ENCODE data around the gene ZNF334. TPM values are rescaled to one million over a fixed set of nuclear protein-coding genes. Genes with fewer than 3 reads are reported as not detected.

The ZNF334 gene
- total RNA-seq, 1 experiment from 2014 or later = 18.7 TPM

DNA sequence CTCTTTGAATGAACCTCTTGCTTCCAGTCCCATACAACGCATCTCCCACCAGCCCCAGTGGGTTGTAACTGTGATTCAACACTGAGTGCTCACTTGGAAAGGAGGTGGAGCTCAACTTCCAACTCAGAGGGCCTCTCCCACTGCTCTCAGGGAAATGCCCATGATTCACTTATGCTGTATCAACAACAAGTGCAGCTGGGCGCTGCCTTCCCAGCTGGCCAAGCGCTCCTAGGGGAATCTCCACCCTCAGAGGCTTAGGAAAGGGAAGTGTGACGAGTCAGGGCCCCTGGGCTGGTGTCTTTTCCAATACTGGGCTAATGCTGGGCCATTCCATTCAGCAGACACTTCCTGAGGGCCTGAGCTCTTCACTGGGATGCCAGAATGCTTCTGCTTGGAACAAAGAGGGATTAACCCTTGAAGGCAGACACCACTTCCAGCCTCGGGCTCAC, 45.2 kb upstream of the ZNF334 start:
- ATAC-seq (no peak), DNase-seq (ENCODE audit: low spot score) (no peak)
- ChIA-PET CTCF (interaction anchor here (0.6 to 0.9 kb wide), 2 partner anchors 89 to 91 kb away, joined by 3 to 4 read pairs; no protein-coding TSS in a partner anchor), POLR2A (no interaction called here)
- no peak overlapping the region for H3K27ac Mint-ChIP-seq
- H3K36me3 Mint-ChIP-seq = no peaks in the 10 kb centered on the region
- TF ChIP-seq, protein P1, sequence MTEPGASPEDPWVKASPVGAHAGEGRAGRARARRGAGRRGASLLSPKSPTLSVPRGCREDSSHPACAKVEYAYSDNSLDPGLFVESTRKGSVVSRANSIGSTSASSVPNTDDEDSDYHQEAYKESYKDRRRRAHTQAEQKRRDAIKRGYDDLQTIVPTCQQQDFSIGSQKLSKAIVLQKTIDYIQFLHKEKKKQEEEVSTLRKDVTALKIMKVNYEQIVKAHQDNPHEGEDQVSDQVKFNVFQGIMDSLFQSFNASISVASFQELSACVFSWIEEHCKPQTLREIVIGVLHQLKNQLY (CRISPR knock-in tag; IDR thresholded peaks at IDR 0.05) = no peak
- TF ChIP-seq JUN (CRISPR knock-in tag; IDR thresholded peaks at IDR 0.05) = no peak
- H3K4me1 Mint-ChIP-seq = peaks cover 36% of the 10 kb centered on the region
- H3K9me3 Mint-ChIP-seq = no peaks in the 10 kb centered on the region
- no peaks in the 10 kb centered on the region; the same call in 1 of the 2 replicates for H3K27me3 Mint-ChIP-seq (ENCODE audit: low read depth)
- H3K4me3 Mint-ChIP-seq = no peak overlapping the region

DNA sequence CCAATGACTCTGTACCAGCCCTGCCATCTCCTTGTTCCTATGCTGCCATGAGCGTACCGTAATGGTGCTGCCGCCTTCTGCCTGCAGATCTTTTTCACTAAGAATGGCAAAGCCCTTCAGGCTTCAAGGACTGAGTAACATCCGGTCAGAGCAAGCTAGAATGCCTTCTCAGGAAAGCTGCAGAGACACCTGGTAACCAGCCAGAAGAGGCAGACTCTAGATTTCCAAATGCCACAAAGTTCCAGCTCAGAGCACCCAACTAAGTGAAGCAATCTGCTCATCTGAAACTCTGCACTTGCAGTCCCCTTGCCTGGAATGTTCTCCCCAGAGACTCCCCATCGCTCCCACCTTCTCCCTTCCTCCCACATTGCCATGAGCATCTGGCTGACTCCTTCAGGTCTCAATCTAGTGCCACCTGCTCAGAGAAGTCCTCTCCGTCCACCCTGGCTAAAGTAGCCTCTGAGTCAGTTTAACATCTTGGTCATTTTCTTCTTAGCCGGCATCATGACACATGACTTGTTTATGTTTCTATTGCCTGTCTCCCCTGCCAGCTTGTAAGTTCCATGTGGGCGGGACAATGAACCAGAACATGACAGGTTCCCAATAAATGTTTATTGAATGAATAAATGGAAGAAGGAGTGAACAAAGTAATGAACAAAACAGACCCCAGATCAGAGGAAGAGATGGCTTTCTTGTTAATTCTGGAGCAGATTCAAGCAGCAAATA, 44.0 kb upstream of the ZNF334 start:
- Mint-ChIP-seq H3K4me3 (no peak overlapping the region), H3K36me3 (no peaks in the 10 kb centered on the region), H3K9me3 (no peaks in the 10 kb centered on the region), H3K4me1 (peaks cover 47% of the 10 kb centered on the region), H3K27me3 (ENCODE audit: low read depth) (no peaks in the 10 kb centered on the region; the same call in 1 of the 2 replicates), H3K27ac (no peak overlapping the region)
- ATAC-seq (no peak), DNase-seq (ENCODE audit: low spot score) (no peak)
- POLR2A ChIA-PET = interaction anchor here (0.6 kb wide), 1 partner anchor 147 kb away, joined by 3 read pairs; no protein-coding TSS in a partner anchor
- no peak for TF ChIP-seq ESRRA (CRISPR knock-in tag; IDR thresholded peaks at IDR 0.05; ENCODE audit: borderline replicate concordance)
- TF ChIP-seq NFE2L1 (CRISPR knock-in tag; IDR thresholded peaks at IDR 0.05) = no peak
- no peak for TF ChIP-seq ZNF317 (CRISPR knock-in tag; IDR thresholded peaks at IDR 0.05; ENCODE audit: borderline replicate concordance, low read depth)
- TF ChIP-seq, protein P2, sequence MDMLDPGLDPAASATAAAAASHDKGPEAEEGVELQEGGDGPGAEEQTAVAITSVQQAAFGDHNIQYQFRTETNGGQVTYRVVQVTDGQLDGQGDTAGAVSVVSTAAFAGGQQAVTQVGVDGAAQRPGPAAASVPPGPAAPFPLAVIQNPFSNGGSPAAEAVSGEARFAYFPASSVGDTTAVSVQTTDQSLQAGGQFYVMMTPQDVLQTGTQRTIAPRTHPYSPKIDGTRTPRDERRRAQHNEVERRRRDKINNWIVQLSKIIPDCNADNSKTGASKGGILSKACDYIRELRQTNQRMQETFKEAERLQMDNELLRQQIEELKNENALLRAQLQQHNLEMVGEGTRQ (CRISPR knock-in tag; IDR thresholded peaks at IDR 0.05) = no peak
- TF ChIP-seq HMGA2 (CRISPR knock-in tag; IDR thresholded peaks at IDR 0.05) = no peak
- no peak for TF ChIP-seq JAZF1 (CRISPR knock-in tag; IDR thresholded peaks at IDR 0.05)
- TF ChIP-seq ZNF263 (CRISPR knock-in tag; IDR thresholded peaks at IDR 0.05; ENCODE audit: low read depth) = no peak
- TF ChIP-seq ELF4 (CRISPR knock-in tag; IDR thresholded peaks at IDR 0.05; ENCODE audit: low read depth) = no peak
- no peak for TF ChIP-seq SMAD4 (CRISPR knock-in tag; IDR thresholded peaks at IDR 0.05)
- no peak for TF ChIP-seq TEAD1 (CRISPR knock-in tag; IDR thresholded peaks at IDR 0.05)
- TF ChIP-seq MXD4 (CRISPR knock-in tag; IDR thresholded peaks at IDR 0.05; ENCODE audit: borderline replicate concordance) = no peak
- no peak for TF ChIP-seq ZNF423 (CRISPR knock-in tag; IDR thresholded peaks at IDR 0.05)
- TF ChIP-seq, protein P3, sequence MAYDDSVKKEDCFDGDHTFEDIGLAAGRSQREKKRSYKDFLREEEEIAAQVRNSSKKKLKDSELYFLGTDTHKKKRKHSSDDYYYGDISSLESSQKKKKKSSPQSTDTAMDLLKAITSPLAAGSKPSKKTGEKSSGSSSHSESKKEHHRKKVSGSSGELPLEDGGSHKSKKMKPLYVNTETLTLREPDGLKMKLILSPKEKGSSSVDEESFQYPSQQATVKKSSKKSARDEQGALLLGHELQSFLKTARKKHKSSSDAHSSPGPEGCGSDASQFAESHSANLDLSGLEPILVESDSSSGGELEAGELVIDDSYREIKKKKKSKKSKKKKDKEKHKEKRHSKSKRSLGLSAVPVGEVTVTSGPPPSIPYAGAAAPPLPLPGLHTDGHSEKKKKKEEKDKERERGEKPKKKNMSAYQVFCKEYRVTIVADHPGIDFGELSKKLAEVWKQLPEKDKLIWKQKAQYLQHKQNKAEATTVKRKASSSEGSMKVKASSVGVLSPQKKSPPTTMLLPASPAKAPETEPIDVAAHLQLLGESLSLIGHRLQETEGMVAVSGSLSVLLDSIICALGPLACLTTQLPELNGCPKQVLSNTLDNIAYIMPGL (CRISPR knock-in tag; IDR thresholded peaks at IDR 0.05) = no peak
- TF ChIP-seq, protein P4, sequence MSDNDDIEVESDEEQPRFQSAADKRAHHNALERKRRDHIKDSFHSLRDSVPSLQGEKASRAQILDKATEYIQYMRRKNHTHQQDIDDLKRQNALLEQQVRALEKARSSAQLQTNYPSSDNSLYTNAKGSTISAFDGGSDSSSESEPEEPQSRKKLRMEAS (CRISPR knock-in tag; IDR thresholded peaks at IDR 0.05) = no peak
- no peak for TF ChIP-seq ZNF671 (CRISPR knock-in tag; IDR thresholded peaks at IDR 0.05)
- TF ChIP-seq, protein P5, sequence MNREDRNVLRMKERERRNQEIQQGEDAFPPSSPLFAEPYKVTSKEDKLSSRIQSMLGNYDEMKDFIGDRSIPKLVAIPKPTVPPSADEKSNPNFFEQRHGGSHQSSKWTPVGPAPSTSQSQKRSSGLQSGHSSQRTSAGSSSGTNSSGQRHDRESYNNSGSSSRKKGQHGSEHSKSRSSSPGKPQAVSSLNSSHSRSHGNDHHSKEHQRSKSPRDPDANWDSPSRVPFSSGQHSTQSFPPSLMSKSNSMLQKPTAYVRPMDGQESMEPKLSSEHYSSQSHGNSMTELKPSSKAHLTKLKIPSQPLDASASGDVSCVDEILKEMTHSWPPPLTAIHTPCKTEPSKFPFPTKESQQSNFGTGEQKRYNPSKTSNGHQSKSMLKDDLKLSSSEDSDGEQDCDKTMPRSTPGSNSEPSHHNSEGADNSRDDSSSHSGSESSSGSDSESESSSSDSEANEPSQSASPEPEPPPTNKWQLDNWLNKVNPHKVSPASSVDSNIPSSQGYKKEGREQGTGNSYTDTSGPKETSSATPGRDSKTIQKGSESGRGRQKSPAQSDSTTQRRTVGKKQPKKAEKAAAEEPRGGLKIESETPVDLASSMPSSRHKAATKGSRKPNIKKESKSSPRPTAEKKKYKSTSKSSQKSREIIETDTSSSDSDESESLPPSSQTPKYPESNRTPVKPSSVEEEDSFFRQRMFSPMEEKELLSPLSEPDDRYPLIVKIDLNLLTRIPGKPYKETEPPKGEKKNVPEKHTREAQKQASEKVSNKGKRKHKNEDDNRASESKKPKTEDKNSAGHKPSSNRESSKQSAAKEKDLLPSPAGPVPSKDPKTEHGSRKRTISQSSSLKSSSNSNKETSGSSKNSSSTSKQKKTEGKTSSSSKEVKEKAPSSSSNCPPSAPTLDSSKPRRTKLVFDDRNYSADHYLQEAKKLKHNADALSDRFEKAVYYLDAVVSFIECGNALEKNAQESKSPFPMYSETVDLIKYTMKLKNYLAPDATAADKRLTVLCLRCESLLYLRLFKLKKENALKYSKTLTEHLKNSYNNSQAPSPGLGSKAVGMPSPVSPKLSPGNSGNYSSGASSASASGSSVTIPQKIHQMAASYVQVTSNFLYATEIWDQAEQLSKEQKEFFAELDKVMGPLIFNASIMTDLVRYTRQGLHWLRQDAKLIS (CRISPR knock-in tag; IDR thresholded peaks at IDR 0.05; ENCODE audit: borderline replicate concordance) = no peak
- TF ChIP-seq NFYB (CRISPR knock-in tag; conservative IDR thresholded peaks at IDR 0.05; ENCODE audit: low read depth) = no peak
- no peak for TF ChIP-seq ZNF138 (CRISPR knock-in tag; conservative IDR thresholded peaks at IDR 0.05)
- TF ChIP-seq, protein P6, sequence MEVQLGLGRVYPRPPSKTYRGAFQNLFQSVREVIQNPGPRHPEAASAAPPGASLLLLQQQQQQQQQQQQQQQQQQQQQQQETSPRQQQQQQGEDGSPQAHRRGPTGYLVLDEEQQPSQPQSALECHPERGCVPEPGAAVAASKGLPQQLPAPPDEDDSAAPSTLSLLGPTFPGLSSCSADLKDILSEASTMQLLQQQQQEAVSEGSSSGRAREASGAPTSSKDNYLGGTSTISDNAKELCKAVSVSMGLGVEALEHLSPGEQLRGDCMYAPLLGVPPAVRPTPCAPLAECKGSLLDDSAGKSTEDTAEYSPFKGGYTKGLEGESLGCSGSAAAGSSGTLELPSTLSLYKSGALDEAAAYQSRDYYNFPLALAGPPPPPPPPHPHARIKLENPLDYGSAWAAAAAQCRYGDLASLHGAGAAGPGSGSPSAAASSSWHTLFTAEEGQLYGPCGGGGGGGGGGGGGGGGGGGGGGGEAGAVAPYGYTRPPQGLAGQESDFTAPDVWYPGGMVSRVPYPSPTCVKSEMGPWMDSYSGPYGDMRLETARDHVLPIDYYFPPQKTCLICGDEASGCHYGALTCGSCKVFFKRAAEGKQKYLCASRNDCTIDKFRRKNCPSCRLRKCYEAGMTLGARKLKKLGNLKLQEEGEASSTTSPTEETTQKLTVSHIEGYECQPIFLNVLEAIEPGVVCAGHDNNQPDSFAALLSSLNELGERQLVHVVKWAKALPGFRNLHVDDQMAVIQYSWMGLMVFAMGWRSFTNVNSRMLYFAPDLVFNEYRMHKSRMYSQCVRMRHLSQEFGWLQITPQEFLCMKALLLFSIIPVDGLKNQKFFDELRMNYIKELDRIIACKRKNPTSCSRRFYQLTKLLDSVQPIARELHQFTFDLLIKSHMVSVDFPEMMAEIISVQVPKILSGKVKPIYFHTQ (CRISPR knock-in tag; IDR thresholded peaks at IDR 0.05) = no peak
- no peak for TF ChIP-seq KAT7 (CRISPR knock-in tag; IDR thresholded peaks at IDR 0.05; ENCODE audit: borderline replicate concordance)
- CTCF ChIA-PET = no interaction called here
